ENCODE measurements around the gene TMUB2. TPM values are rescaled to one million over a fixed set of nuclear protein-coding genes. Genes with fewer than 3 reads are reported as not detected.
A peak's percentile ranks its signal among the peaks of the same experiment; 100 is the strongest.

TMUB2 gene
- total RNA-seq, 3 donors from 2014 or later (not counting 1 experiment from before 2014, with no cell fraction given): 40.4 to 48.2 (median 41.0) TPM

DNA sequence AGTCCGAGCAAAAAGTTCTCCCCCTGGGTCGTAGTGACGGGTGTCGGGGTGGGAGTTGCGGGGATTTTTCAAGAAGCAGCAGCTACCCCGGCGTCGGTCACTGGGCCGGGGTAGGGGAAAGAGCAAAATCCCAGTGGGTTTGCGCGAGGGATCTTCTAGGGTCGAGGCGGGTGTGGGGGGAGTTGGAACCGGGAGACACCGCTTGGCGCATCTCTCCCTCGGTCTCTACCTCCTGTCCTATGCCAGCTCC, 35.0 kb downstream of the TMUB2 start:
- H3K27me3 ChIP-seq (ENCODE audit: control insufficient read depth, insufficient read depth, low read length): no peaks in the 10 kb centered on the region
- Mint-ChIP-seq H3K4me3 (peak overlapping the region; percentile 99), H3K4me1 (peaks cover 27 to 38% of the 10 kb centered on the region in 2 donors), H3K36me3 (no peaks in the 10 kb centered on the region), H3K27ac (peak overlapping the region; percentile 93 to 98), H3K27me3 (ENCODE audit: low read depth in 2 of 2) (no peaks in the 10 kb centered on the region), H3K9me3 (no peaks in the 10 kb centered on the region)
- intact Hi-C loops (cut with micrococcal nuclease): no loop called here
- H3K36me3 ChIP-seq (ENCODE audit: control insufficient read depth, insufficient read depth, low read length): peaks cover 3% of the 10 kb centered on the region
- H3K27ac ChIP-seq (ENCODE audit: low read length): peak overlapping the region; percentile 81
- peak overlapping the region; percentile 60 for H3K4me3 ChIP-seq (ENCODE audit: low read length)
- no peaks in the 10 kb centered on the region for H3K9me3 ChIP-seq (ENCODE audit: control insufficient read depth, insufficient read depth, low read length)
- ATAC-seq: no peak
- peak in 1 of 2 donors; percentile 34 for DNase-seq
- whole genome bisulfite sequencing (ENCODE audit: insufficient coverage): 0% methylated on average over 16 of the region's 17 CpGs
- TF ChIP-seq, protein P1, sequence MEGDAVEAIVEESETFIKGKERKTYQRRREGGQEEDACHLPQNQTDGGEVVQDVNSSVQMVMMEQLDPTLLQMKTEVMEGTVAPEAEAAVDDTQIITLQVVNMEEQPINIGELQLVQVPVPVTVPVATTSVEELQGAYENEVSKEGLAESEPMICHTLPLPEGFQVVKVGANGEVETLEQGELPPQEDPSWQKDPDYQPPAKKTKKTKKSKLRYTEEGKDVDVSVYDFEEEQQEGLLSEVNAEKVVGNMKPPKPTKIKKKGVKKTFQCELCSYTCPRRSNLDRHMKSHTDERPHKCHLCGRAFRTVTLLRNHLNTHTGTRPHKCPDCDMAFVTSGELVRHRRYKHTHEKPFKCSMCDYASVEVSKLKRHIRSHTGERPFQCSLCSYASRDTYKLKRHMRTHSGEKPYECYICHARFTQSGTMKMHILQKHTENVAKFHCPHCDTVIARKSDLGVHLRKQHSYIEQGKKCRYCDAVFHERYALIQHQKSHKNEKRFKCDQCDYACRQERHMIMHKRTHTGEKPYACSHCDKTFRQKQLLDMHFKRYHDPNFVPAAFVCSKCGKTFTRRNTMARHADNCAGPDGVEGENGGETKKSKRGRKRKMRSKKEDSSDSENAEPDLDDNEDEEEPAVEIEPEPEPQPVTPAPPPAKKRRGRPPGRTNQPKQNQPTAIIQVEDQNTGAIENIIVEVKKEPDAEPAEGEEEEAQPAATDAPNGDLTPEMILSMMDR (IDR thresholded peaks at IDR 0.05): no peak
- peaks cover 33% of the 10 kb centered on the region for H3K4me1 ChIP-seq (ENCODE audit: control insufficient read depth, insufficient read depth, low read length)

DNA sequence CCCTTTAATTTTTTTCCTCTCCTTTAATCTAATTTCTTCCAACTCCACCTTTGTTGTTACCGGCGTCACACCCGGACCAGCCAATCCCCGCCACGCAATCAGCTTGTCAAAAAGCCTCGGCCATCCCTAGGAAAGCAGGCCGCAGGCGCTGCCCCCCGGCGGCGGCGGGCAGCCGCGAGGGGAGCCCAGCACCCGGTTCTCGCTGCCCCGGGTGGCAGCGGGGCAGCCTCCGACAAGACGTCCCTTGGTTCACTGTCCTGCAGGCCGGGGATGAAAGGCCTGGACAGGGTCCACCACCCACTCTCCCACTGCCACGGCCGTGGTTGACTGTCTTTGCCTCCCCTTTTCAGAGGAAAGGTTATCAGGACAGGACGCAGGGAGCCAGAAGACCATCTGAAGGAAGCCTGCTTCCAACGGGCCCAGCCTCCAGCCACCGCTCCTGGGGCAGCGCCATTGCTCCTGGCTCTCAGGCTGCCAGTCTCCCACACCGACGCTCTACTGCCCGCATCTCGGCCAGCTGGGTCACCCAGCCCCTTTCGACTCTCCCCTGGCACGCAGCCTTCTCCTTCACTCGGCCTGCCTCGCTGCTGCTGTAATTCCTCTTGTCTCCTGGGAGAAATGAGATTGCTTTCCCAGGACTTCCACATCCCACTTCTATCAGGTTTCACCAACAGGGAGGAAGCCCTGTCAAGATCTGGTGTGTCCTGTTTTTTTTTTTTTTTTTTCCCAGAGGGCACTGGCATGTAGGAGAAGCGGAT, 35.5 kb downstream of the TMUB2 start:
- ATAC-seq (no peak), DNase-seq (peak; percentile 41 to 68)
- 14% methylated on average over 36 of the region's 36 CpGs for WGBS (ENCODE audit: insufficient coverage)
- peaks cover 23 to 34% of the 10 kb centered on the region in 2 donors for H3K4me1 Mint-ChIP-seq
- H3K27me3 Mint-ChIP-seq (ENCODE audit: low read depth in 2 of 2): no peaks in the 10 kb centered on the region
- peak overlapping the region; percentile 93 to 98 for H3K27ac Mint-ChIP-seq
- intact Hi-C loops (cut with micrococcal nuclease): no loop called here
- no peaks in the 10 kb centered on the region for H3K27me3 ChIP-seq (ENCODE audit: control insufficient read depth, insufficient read depth, low read length)
- no peaks in the 10 kb centered on the region for H3K36me3 Mint-ChIP-seq
- H3K4me3 Mint-ChIP-seq: peak overlapping the region; percentile 99
- no peaks in the 10 kb centered on the region for H3K9me3 ChIP-seq (ENCODE audit: control insufficient read depth, insufficient read depth, low read length)
- TF ChIP-seq, protein P1 (IDR thresholded peaks at IDR 0.05): no peak
- H3K4me3 ChIP-seq (ENCODE audit: low read length): peak overlapping the region; percentile 60
- no peaks in the 10 kb centered on the region for H3K9me3 Mint-ChIP-seq
- H3K27ac ChIP-seq (ENCODE audit: low read length): peak overlapping the region; percentile 81
- H3K4me1 ChIP-seq (ENCODE audit: control insufficient read depth, insufficient read depth, low read length): peaks cover 28% of the 10 kb centered on the region
- H3K36me3 ChIP-seq (ENCODE audit: control insufficient read depth, insufficient read depth, low read length): no peaks in the 10 kb centered on the region

DNA sequence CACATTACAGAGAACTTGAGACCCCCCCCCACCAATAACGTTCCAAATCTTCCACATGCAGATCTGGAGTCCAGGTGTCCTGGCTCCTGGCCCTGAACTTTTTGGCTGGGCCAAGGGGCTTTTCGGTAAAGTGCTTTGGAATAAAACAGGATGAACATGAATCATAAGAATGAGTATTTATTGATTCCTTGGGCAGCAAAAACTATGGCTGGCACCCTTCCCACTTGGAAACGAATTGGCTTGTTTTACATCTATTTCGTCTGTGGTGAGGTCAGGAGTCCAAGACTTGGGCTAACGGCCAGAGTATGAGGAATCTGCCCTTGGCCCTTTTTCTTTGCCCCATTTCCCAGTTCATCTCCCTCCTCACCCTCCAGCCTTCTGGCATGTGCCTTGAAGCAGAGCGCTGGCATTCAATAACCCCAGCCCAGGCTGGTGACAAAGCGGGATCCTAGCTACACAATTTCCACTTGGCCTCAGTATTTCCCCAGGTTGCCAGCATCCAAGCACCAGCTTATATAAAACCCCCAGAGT, 36.8 kb downstream of the TMUB2 start:
- TF ChIP-seq, protein P1 (IDR thresholded peaks at IDR 0.05): no peak
- ATAC-seq: no peak
- WGBS (ENCODE audit: insufficient coverage): 99% methylated on average over 7 of the region's 7 CpGs

More for the DNA sequence above, 36.8 kb downstream of the TMUB2 start:
- peaks cover 18% of the 10 kb centered on the region for H3K4me1 ChIP-seq (ENCODE audit: control insufficient read depth, insufficient read depth, low read length)
- H3K27ac ChIP-seq (ENCODE audit: low read length): no peak overlapping the region
- H3K9me3 ChIP-seq (ENCODE audit: control insufficient read depth, insufficient read depth, low read length): no peaks in the 10 kb centered on the region
- no peaks in the 10 kb centered on the region for H3K36me3 Mint-ChIP-seq
- no peak overlapping the region for H3K27ac Mint-ChIP-seq
- no peak overlapping the region for H3K4me3 ChIP-seq (ENCODE audit: low read length)
- no peaks in the 10 kb centered on the region for H3K27me3 Mint-ChIP-seq (ENCODE audit: low read depth in 2 of 2)
- H3K4me3 Mint-ChIP-seq: peak overlapping the region; percentile 49
- peaks cover 19 to 25% of the 10 kb centered on the region in 2 donors for H3K4me1 Mint-ChIP-seq
- no peaks in the 10 kb centered on the region for H3K27me3 ChIP-seq (ENCODE audit: control insufficient read depth, insufficient read depth, low read length)
- no peaks in the 10 kb centered on the region for H3K9me3 Mint-ChIP-seq
- intact Hi-C loops (cut with micrococcal nuclease): no loop called here
- no peaks in the 10 kb centered on the region for H3K36me3 ChIP-seq (ENCODE audit: control insufficient read depth, insufficient read depth, low read length)
- peak in 1 of 2 donors; percentile 3 for DNase-seq

All from natural killer cell (primary cell).